ENCODE measurements around the gene HACD2.

The HACD2 gene

DNA sequence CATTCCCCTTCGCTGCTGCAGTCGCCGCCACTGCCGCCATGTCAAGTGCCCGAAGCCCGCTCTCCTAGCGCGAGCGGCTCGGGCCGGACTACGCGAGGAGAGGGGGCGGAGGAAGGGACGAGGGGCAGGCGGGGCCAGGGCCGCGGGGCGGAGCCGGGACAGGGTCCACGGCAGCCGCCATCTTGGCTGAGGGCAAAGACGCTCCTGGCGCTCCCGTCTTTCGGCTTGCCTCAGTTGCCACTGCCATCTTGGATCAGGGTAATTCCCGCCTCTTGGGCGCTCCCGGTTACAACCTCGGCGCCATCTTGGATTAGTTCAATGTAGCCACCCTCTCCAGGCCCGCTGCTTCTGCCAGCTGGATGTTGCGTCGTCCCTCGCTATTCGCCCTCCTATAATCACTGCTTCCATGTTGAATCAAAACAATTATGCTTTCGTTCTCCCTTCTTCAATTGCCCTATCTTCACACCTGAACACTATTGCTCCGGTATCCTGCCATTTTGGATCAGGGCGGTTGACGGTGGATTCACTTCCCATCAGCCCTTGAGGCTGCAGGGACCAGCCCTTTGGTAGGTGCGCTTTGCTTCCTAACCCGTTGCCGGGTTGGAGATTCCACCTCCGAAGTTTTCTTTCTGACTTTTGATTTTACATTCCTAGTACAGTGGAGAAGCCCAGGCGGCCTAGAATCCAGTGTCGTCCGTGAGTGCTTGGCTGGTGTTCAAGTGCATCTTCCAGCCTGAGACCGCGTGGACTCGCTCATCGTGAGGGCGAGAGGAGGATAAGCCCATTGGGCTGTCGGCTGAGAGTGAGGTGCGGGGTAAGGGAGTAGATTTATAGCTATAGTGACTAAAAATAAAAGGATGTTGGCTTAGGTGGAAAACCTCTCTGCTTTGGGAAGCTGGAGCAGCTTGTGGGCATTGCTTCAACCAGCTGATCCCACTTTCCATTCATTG is at the start of gene HACD2 (continued):
- TF ChIP-seq, protein P1, sequence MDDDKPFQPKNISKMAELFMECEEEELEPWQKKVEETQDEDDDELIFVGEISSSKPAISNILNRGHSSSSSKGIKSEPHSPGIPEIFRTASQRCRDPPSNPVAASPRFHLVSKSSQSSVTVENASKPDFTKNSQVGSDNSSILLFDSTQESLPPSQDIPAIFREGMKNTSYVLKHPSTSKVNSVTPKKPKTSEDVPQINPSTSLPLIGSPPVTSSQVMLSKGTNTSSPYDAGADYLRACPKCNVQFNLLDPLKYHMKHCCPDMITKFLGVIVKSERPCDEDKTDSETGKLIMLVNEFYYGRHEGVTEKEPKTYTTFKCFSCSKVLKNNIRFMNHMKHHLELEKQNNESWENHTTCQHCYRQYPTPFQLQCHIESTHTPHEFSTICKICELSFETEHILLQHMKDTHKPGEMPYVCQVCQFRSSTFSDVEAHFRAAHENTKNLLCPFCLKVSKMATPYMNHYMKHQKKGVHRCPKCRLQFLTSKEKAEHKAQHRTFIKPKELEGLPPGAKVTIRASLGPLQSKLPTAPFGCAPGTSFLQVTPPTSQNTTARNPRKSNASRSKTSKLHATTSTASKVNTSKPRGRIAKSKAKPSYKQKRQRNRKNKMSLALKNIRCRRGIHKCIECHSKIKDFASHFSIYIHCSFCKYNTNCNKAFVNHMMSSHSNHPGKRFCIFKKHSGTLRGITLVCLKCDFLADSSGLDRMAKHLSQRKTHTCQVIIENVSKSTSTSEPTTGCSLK (tag by site-specific recombination; IDR thresholded peaks at IDR 0.05), result no peak
- TF ChIP-seq ZNF837 (tag by site-specific recombination; IDR thresholded peaks at IDR 0.05) (no peak), ZNF274 (IDR thresholded peaks at IDR 0.05; ENCODE audit: low read length) (no peak), ZNF274 (tag by site-specific recombination; IDR thresholded peaks at IDR 0.05; ENCODE audit: borderline replicate concordance) (no peak), ZNF626 (tag by site-specific recombination; IDR thresholded peaks at IDR 0.05) (no peak), ZNF24 (tag by site-specific recombination; IDR thresholded peaks at IDR 0.05) (peak; percentile 76; the same call in 1 of the 2 replicates), ZNF785 (tag by site-specific recombination; IDR thresholded peaks at IDR 0.05) (no peak), ZNF19 (tag by site-specific recombination; IDR thresholded peaks at IDR 0.05; ENCODE audit: low read depth) (no peak), ZNF596 (tag by site-specific recombination; IDR thresholded peaks at IDR 0.05) (no peak), FEZF1 (tag by site-specific recombination; IDR thresholded peaks at IDR 0.05) (no peak), YY2 (tag by site-specific recombination; IDR thresholded peaks at IDR 0.05) (peak; percentile 99), ZNF394 (tag by site-specific recombination; IDR thresholded peaks at IDR 0.05; ENCODE audit: borderline replicate concordance) (peak; percentile 71; the same call in 1 of the 2 replicates), SCRT1 (tag by site-specific recombination; IDR thresholded peaks at IDR 0.05; ENCODE audit: borderline replicate concordance) (no peak), ZNF140 (tag by site-specific recombination; IDR thresholded peaks at IDR 0.05) (no peak), SP2 (tag by site-specific recombination; IDR thresholded peaks at IDR 0.05) (peak; percentile 70), ZNF155 (tag by site-specific recombination; IDR thresholded peaks at IDR 0.05) (no peak), ZNF341 (tag by site-specific recombination; IDR thresholded peaks at IDR 0.05; ENCODE audit: low read depth) (peak; percentile 67; the same call in 1 of the 2 replicates), ZXDB (tag by site-specific recombination; IDR thresholded peaks at IDR 0.05) (peak; percentile 98), ZNF175 (tag by site-specific recombination; IDR thresholded peaks at IDR 0.05) (no peak), RBAK (tag by site-specific recombination; IDR thresholded peaks at IDR 0.05) (no peak)
- TF ChIP-seq, protein P2, sequence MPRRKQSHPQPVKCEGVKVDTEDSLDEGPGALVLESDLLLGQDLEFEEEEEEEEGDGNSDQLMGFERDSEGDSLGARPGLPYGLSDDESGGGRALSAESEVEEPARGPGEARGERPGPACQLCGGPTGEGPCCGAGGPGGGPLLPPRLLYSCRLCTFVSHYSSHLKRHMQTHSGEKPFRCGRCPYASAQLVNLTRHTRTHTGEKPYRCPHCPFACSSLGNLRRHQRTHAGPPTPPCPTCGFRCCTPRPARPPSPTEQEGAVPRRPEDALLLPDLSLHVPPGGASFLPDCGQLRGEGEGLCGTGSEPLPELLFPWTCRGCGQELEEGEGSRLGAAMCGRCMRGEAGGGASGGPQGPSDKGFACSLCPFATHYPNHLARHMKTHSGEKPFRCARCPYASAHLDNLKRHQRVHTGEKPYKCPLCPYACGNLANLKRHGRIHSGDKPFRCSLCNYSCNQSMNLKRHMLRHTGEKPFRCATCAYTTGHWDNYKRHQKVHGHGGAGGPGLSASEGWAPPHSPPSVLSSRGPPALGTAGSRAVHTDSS (tag by site-specific recombination; IDR thresholded peaks at IDR 0.05), result no peak
- TF ChIP-seq, protein P3, sequence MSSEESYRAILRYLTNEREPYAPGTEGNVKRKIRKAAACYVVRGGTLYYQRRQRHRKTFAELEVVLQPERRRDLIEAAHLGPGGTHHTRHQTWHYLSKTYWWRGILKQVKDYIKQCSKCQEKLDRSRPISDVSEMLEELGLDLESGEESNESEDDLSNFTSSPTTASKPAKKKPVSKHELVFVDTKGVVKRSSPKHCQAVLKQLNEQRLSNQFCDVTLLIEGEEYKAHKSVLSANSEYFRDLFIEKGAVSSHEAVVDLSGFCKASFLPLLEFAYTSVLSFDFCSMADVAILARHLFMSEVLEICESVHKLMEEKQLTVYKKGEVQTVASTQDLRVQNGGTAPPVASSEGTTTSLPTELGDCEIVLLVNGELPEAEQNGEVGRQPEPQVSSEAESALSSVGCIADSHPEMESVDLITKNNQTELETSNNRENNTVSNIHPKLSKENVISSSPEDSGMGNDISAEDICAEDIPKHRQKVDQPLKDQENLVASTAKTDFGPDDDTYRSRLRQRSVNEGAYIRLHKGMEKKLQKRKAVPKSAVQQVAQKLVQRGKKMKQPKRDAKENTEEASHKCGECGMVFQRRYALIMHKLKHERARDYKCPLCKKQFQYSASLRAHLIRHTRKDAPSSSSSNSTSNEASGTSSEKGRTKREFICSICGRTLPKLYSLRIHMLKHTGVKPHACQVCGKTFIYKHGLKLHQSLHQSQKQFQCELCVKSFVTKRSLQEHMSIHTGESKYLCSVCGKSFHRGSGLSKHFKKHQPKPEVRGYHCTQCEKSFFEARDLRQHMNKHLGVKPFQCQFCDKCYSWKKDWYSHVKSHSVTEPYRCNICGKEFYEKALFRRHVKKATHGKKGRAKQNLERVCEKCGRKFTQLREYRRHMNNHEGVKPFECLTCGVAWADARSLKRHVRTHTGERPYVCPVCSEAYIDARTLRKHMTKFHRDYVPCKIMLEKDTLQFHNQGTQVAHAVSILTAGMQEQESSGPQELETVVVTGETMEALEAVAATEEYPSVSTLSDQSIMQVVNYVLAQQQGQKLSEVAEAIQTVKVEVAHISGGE (tag by site-specific recombination; conservative IDR thresholded peaks at IDR 0.05; ENCODE audit: low read depth), result peak; percentile 49; the same call in 1 of the 2 replicates
- TF ChIP-seq, protein P4, sequence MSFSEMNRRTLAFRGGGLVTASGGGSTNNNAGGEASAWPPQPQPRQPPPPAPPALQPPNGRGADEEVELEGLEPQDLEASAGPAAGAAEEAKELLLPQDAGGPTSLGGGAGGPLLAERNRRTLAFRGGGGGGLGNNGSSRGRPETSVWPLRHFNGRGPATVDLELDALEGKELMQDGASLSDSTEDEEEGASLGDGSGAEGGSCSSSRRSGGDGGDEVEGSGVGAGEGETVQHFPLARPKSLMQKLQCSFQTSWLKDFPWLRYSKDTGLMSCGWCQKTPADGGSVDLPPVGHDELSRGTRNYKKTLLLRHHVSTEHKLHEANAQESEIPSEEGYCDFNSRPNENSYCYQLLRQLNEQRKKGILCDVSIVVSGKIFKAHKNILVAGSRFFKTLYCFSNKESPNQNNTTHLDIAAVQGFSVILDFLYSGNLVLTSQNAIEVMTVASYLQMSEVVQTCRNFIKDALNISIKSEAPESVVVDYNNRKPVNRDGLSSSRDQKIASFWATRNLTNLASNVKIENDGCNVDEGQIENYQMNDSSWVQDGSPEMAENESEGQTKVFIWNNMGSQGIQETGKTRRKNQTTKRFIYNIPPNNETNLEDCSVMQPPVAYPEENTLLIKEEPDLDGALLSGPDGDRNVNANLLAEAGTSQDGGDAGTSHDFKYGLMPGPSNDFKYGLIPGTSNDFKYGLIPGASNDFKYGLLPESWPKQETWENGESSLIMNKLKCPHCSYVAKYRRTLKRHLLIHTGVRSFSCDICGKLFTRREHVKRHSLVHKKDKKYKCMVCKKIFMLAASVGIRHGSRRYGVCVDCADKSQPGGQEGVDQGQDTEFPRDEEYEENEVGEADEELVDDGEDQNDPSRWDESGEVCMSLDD (tag by site-specific recombination; IDR thresholded peaks at IDR 0.05), result 0 out of 2 replicates have a peak, but pooled peaks have one; percentile 17
- TF ChIP-seq, protein P5, sequence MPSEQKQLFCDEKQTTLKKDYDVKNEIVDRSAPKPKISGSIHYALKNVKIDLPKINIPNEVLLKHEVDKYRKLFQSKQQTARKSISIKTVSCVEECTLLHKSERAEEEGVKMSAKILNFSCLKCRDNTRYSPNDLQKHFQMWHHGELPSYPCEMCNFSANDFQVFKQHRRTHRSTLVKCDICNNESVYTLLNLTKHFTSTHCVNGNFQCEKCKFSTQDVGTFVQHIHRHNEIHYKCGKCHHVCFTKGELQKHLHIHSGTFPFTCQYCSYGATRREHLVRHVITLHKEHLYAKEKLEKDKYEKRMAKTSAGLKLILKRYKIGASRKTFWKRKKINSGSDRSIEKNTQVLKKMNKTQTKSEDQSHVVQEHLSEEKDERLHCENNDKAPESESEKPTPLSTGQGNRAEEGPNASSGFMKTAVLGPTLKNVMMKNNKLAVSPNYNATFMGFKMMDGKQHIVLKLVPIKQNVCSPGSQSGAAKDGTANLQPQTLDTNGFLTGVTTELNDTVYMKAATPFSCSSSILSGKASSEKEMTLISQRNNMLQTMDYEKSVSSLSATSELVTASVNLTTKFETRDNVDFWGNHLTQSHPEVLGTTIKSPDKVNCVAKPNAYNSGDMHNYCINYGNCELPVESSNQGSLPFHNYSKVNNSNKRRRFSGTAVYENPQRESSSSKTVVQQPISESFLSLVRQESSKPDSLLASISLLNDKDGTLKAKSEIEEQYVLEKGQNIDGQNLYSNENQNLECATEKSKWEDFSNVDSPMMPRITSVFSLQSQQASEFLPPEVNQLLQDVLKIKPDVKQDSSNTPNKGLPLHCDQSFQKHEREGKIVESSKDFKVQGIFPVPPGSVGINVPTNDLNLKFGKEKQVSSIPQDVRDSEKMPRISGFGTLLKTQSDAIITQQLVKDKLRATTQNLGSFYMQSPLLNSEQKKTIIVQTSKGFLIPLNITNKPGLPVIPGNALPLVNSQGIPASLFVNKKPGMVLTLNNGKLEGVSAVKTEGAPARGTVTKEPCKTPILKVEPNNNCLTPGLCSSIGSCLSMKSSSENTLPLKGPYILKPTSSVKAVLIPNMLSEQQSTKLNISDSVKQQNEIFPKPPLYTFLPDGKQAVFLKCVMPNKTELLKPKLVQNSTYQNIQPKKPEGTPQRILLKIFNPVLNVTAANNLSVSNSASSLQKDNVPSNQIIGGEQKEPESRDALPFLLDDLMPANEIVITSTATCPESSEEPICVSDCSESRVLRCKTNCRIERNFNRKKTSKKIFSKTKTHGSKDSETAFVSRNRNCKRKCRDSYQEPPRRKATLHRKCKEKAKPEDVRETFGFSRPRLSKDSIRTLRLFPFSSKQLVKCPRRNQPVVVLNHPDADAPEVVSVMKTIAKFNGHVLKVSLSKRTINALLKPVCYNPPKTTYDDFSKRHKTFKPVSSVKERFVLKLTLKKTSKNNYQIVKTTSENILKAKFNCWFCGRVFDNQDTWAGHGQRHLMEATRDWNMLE (tag by site-specific recombination; conservative IDR thresholded peaks at IDR 0.05; ENCODE audit: low read depth), result no peak; the same call in 1 of the 2 replicates

Data from HEK293 (cell line).